ENCODE measurements around the gene TMEM186.
"Not testable (repeated sequence)": the region's sequence is repeated elsewhere in the genome, so short reads cannot be mapped to it uniquely, and the experiment has no call there.

DNA sequence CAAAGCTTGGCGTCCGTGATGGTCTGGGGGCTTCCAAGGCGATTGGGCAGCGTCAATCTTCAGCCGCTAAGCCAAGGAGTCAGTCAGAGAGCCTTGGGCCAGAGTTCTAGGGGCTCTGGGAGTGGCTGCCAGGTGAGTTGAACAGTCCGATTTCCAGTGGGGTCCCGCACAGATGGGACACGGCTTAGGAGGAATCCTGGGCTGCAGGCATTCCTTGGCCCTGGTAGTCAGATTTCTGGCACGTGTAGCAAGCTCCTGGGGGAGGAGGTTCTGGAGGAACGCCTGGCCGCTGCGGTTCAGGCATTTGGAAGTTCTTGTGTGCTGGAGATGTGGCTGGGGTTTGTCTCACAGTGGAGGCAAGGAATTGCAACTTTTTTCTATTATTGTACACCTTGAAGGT is 45.9 kb upstream of the TMEM186 start:
- TF ChIP-seq, protein P1, sequence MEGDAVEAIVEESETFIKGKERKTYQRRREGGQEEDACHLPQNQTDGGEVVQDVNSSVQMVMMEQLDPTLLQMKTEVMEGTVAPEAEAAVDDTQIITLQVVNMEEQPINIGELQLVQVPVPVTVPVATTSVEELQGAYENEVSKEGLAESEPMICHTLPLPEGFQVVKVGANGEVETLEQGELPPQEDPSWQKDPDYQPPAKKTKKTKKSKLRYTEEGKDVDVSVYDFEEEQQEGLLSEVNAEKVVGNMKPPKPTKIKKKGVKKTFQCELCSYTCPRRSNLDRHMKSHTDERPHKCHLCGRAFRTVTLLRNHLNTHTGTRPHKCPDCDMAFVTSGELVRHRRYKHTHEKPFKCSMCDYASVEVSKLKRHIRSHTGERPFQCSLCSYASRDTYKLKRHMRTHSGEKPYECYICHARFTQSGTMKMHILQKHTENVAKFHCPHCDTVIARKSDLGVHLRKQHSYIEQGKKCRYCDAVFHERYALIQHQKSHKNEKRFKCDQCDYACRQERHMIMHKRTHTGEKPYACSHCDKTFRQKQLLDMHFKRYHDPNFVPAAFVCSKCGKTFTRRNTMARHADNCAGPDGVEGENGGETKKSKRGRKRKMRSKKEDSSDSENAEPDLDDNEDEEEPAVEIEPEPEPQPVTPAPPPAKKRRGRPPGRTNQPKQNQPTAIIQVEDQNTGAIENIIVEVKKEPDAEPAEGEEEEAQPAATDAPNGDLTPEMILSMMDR (IDR thresholded peaks at IDR 0.05) = not testable (repeated sequence)
- not testable (repeated sequence) for TF ChIP-seq EP300 (IDR thresholded peaks at IDR 0.05; ENCODE audit: low read depth); POLR2A (IDR thresholded peaks at IDR 0.05); POLR2AphosphoS5 (IDR thresholded peaks at IDR 0.05)

Data from transverse colon (tissue), 4 donors.